Stimulated activated naive CD8-positive, alpha-beta T cell treated with anti-CD3 and anti-CD28 coated beads, Interleukin-15, amount 100 ng/mL, for 72 hours (primary cell): ENCODE results near the gene SORCS1.

Experiments used
- ATAC-seq: fragments of 150-1000 bp; cut with Tn5 transposase; 2 replicates; pipeline ENCODE4 v1.10.0; 2021; ENCODE audit warnings: mild to moderate bottlenecking, moderate library complexity
- DNase-seq, 2 donors: peaks; one replicate each; pipeline ENCODE4 v3.0.0; 2021 to 2022
- H3K27ac Mint-ChIP-seq, 2 donors: one replicate each; pipeline ENCODE4 v1.8.0; 2022; ENCODE audit warnings: mild to moderate bottlenecking in 2 of 2, mixed read lengths in 2 of 2, moderate library complexity in 2 of 2
- H3K27me3 Mint-ChIP-seq: one replicate; pipeline ENCODE4 v1.8.0; 2022; ENCODE audit warnings: mixed read lengths
- H3K4me1 Mint-ChIP-seq: one replicate; pipeline ENCODE4 v1.8.0; 2022; ENCODE audit warnings: mild to moderate bottlenecking, mixed read lengths
- H3K4me3 Mint-ChIP-seq, 2 donors: one replicate each; pipeline ENCODE4 v1.8.0; 2022; ENCODE audit warnings: mild to moderate bottlenecking in 2 of 2, mixed read lengths in 2 of 2, moderate library complexity in 1 of 2
- H3K9me3 Mint-ChIP-seq, 2 donors: one replicate each; pipeline ENCODE4 v1.8.0; 2022; ENCODE audit warnings: mixed read lengths in 2 of 2

The SORCS1 gene

DNA sequence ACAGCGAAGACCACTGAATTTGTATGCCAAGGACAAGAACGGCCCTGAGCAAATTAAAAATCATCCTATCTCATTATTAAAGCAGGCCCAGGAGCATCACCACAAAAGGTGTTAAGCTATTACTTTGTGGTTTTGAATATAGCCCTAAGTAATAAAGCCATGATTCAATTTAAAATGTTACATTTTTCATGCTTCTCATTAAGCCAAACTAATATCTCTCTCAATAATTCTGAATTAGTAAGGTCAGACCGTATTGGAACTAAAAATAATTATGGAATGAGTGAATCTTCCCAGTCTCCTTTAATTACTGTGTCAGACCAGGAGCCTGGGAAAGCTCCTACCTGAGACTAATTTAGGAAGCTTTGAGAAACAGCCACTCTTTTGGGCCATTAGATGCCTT, 162.4 kb downstream of the SORCS1 start:
- no peaks in the 10 kb centered on the region for H3K4me1 Mint-ChIP-seq
- no peaks in the 10 kb centered on the region for H3K9me3 Mint-ChIP-seq
- ATAC-seq (no peak), DNase-seq (no peak)
- no peak overlapping the region for H3K4me3 Mint-ChIP-seq
- H3K27me3 Mint-ChIP-seq = no peaks in the 10 kb centered on the region
- H3K27ac Mint-ChIP-seq = no peak overlapping the region

DNA sequence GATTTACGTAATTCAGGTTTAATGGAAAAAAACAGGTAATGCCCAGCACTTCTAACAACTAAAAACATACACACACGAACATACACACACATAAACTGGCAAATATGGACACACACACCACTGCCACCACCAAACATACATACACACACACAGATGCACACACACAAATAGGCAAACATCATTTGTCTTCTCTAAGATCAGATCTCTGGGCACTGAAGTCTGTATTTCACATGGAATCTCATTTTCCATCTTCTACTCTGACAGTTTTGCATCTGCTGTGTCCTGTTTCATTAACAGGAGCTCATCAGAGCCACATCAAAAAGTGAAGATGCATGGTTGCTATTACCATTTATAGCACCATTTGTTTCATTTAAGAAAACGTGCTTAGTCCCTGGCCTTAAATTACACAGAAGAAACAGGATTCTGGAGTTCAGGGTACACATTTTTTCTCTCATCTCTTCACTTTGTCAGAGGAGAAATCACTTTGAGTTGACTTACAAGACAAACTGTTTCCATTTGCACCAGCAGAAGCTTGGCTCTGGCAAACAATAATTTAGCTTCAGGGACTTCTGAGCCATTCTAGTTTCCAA, 165.3 kb downstream of the SORCS1 start:
- H3K9me3 Mint-ChIP-seq = no peaks in the 10 kb centered on the region
- no peaks in the 10 kb centered on the region for H3K27me3 Mint-ChIP-seq
- DNase-seq = no peak
- no peak overlapping the region for H3K4me3 Mint-ChIP-seq
- no peaks in the 10 kb centered on the region for H3K4me1 Mint-ChIP-seq
- no peak for ATAC-seq
- H3K27ac Mint-ChIP-seq = no peak overlapping the region

DNA sequence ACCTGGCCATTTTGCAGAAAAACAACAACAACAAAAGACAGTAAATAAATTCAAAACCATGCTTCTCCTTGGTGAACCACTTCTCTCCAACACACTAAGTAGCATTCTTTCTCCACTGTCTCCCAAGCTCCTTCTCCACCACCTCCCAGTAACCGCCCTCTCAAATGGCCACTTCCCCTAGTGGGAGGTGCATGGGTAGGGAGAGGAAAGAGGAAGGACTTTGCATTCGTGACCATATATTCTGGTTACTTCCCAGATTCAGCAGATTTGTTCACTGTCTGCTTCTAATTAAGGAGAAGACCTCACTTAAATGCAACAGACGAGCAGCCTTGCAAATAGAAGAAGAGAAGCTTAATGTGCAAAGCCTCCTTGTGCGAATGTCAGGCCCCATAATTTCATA, 166.8 kb downstream of the SORCS1 start:
- Mint-ChIP-seq H3K4me3 (no peak overlapping the region), H3K27me3 (no peaks in the 10 kb centered on the region), H3K4me1 (no peaks in the 10 kb centered on the region), H3K9me3 (no peaks in the 10 kb centered on the region), H3K27ac (peak overlapping the region in 1 of 2 donors; percentile 94)
- ATAC-seq (no peak), DNase-seq (no peak)

DNA sequence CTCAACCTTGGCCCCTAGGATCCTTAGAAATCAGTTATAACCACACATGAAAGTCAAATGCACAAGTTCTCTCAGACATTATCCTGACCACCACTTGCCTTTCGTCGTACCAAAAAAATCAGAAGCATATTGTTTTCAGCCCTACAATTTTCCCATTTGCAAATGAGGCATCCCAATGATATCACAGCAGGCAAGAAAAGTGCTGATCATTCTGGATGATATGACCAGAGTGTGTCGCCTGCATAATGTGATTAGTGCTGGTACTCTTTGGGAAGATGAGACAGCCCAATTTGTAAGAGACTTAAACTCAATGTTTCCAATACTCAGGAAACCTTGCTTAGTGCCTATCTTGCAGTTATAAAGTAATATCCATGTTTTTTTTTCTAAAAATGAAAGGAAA, 168.0 kb downstream of the SORCS1 start:
- Mint-ChIP-seq H3K9me3 (no peaks in the 10 kb centered on the region), H3K27ac (no peak overlapping the region), H3K4me1 (no peaks in the 10 kb centered on the region), H3K27me3 (no peaks in the 10 kb centered on the region), H3K4me3 (no peak overlapping the region)
- DNase-seq = no peak
- ATAC-seq = no peak

DNA sequence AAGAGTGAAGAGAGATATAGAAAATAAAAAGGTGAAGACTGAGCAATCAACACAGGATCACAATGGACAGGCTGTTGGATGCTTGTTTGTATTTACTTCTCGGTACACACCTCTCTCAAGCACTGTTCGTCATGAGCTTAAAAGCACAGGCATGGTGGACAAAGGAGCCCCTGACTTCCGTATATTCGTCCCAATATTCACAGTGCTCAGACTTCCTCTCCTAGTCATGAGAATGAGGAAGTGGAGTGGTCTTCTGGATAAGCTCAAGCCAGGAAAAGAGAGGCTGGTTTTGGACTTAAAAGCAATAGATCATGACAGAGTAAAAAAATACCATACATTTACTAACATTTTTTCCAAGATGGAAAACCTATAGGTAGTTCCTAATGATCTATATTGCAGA, 172.5 kb downstream of the SORCS1 start:
- Mint-ChIP-seq H3K4me1 (no peaks in the 10 kb centered on the region), H3K27ac (no peak overlapping the region), H3K9me3 (peaks cover 0 to 5% of the 10 kb centered on the region in 2 donors), H3K27me3 (no peaks in the 10 kb centered on the region), H3K4me3 (no peak overlapping the region)
- ATAC-seq = no peak
- DNase-seq = no peak

DNA sequence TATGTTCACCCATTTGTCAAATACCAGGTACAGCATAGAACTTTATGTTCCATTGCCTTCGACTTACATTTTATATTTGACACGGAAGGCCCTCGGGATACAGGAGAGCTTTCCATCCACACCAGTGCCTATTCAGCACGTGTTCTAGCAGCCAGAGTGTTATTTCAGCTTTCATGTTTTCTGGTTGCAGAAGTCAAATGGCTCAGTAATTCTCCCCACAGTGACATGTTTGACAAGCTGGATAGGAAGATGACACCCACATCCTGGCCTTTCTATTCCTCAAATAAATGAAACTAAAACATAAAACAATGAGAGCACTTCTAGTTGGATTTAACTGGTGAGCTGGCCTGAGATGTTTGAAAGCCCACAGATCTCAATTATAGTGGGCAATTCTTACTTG, 173.4 kb downstream of the SORCS1 start:
- ATAC-seq (no peak), DNase-seq (no peak)
- no peaks in the 10 kb centered on the region for H3K27me3 Mint-ChIP-seq
- H3K4me1 Mint-ChIP-seq = no peaks in the 10 kb centered on the region
- peaks cover 0 to 5% of the 10 kb centered on the region in 2 donors for H3K9me3 Mint-ChIP-seq
- H3K27ac Mint-ChIP-seq = no peak overlapping the region
- no peak overlapping the region for H3K4me3 Mint-ChIP-seq

DNA sequence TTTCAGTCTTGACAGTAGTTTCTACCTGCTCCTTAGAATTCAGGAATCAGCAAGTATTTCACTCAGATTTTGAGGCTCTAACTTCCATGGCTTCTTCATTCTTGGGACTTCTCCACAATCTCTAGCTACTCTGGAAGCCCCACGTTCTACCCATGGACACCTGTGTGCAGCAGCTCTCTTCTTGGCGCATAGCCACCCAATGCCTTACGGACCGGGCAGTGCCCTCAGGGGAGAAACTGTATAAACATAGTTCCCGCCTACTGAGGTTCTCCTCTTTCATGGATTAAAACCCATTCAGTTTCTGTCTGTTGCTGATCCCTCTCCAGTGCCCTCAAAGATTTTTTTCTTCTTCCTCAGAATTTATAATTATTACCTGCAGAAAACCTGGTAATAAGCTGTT, 177.1 kb downstream of the SORCS1 start:
- Mint-ChIP-seq H3K4me3 (no peak overlapping the region), H3K27me3 (no peaks in the 10 kb centered on the region), H3K4me1 (no peaks in the 10 kb centered on the region), H3K9me3 (peaks cover 0 to 5% of the 10 kb centered on the region in 2 donors), H3K27ac (no peak overlapping the region)
- DNase-seq (no peak), ATAC-seq (no peak)

DNA sequence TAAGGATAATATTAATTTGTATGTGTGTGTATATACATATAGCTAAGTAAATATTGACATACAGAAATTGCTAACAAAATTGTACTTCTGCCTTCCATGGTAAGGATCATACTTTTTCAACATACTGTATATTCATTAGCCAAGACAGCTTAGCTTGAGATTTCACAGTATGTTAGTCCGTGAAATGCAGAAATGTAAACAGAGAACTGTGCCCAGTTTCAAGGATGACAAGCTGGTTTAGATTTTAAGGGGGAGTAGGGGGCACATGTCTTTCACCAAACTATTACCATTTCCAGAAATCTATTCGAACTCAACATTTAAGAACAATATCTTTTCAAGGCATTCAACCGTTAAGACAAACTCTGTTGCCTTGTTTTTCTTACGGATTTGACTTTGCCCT, 182.2 kb downstream of the SORCS1 start:
- ATAC-seq = no peak
- Mint-ChIP-seq H3K4me1 (no peaks in the 10 kb centered on the region), H3K27ac (no peak overlapping the region), H3K27me3 (no peaks in the 10 kb centered on the region), H3K4me3 (no peak overlapping the region), H3K9me3 (no peaks in the 10 kb centered on the region)
- no peak for DNase-seq

DNA sequence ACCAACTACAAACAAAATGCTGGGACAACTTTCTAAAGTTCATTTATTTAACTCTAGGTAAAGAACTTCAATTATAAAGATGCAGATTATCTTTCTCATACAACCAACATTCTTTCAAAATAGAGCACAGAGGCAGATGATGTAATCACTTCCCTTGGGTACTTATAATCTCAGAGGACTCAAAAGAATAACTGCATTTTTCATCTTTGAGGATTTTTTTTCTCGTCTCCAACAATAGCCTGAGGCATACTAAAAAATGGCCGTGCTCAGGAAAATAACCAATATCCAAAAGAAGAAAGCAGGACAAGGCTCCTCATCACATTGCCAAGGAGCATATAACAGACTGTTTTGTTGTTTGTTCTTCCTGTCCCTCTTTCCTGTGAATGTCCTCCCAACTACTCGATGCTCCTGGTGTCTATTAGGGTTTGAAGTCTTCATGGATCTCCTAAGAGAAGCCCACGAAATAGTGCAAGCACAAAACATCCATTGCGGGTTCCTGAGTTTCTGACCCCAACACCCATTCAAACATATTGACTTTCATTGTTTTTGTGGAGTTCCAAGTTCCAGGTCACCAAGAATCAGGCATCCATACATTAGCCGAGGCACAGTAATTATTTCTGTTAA, 182.9 kb downstream of the SORCS1 start:
- H3K27me3 Mint-ChIP-seq = no peaks in the 10 kb centered on the region
- ATAC-seq = no peak
- H3K9me3 Mint-ChIP-seq = peaks cover 0 to 6% of the 10 kb centered on the region in 2 donors
- H3K27ac Mint-ChIP-seq = no peak overlapping the region
- no peaks in the 10 kb centered on the region for H3K4me1 Mint-ChIP-seq
- DNase-seq = no peak
- H3K4me3 Mint-ChIP-seq = no peak overlapping the region

DNA sequence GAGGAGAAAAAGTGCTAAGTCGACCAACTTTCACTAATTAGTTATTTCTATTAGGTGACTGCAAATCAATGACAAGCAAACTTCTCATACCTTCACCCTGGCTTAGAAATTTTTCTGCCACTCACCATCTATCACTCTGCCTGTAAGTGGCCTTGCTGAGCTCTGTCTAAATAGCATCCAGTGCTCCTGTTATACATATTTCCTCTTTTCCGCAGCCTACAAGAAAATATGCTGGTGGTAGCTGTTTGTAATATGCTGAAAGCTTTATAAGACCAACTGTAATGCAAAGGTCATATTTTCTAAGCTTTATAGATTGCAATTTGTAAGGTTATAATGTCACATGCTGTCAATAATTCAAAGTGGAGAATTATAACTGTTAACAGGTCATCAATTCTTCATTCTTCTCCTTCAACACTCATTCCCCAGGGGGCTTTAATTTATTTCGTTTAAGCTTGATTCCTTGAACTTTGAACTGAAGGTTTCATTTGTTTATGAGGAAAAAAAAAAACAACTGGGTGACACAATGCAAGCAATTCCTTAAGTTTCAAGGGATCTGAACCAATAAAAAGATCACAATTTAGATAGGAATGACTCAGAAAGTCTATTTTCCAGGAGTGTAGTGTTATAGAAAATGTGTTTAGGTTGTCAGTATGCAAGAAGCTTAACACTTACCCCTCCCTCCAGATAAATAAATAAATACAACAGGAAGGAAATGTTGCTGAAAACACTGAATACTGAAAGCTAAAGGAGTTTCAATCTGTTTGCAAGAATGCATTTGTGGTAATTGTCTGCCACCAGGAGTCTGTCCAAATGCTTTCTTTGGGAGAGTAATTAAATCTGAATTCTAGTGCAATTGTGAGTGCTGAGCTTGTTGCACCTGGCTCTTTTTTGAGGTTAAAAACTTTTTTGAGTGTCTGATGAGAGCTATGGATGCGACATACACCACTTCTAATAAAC, 183.7 kb downstream of the SORCS1 start:
- no peak overlapping the region for H3K27ac Mint-ChIP-seq
- peaks cover 0 to 9% of the 10 kb centered on the region in 2 donors for H3K9me3 Mint-ChIP-seq
- H3K4me1 Mint-ChIP-seq = no peaks in the 10 kb centered on the region
- no peak for DNase-seq
- no peaks in the 10 kb centered on the region for H3K27me3 Mint-ChIP-seq
- no peak for ATAC-seq
- no peak overlapping the region for H3K4me3 Mint-ChIP-seq

DNA sequence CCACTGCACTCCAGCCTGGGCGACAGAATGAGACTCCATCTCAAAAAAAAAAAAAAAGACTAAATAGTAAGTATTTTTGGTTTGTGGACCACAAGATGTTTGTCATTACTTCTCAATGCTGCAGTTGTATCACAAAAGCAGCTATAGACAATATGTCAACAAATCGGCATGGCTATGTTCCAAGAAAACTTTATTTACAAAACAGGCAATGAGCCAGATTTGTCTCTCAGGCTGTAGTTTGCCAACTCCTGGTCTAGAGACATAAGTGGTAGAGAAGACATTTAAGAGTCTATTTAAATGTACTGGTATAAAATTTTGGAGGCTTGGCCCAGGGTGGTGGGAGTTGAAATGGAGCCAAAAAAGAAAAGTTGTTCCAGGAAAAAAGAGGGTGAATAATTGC, 185.8 kb downstream of the SORCS1 start:
- peaks cover 0 to 16% of the 10 kb centered on the region in 2 donors for H3K9me3 Mint-ChIP-seq
- no peak for ATAC-seq
- no peak overlapping the region for H3K27ac Mint-ChIP-seq
- no peaks in the 10 kb centered on the region for H3K27me3 Mint-ChIP-seq
- H3K4me3 Mint-ChIP-seq = no peak overlapping the region
- DNase-seq = no peak
- H3K4me1 Mint-ChIP-seq = no peaks in the 10 kb centered on the region

DNA sequence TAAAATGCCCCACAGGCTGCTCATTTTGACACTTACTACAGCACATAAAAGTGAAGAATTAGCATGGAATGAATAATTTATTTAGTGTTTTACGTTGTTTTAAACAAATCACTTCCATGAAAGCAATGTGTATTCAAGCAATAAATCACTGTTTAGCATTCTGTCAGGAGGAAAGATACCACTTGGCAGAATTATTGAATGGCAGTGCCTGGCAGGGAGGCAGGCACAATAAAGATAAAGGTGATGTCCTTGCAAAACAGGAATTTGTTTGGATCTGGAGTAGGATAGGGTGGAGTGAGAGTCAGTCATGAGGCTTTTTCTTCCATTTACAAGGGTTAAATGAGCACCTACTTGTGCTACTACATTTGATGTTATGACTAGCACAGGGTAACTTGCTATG, 190.8 kb downstream of the SORCS1 start:
- ATAC-seq = no peak
- Mint-ChIP-seq H3K9me3 (peaks cover 4 to 24% of the 10 kb centered on the region in 2 donors), H3K27ac (no peak overlapping the region), H3K4me3 (no peak overlapping the region), H3K4me1 (no peaks in the 10 kb centered on the region), H3K27me3 (no peaks in the 10 kb centered on the region)
- DNase-seq = no peak

DNA sequence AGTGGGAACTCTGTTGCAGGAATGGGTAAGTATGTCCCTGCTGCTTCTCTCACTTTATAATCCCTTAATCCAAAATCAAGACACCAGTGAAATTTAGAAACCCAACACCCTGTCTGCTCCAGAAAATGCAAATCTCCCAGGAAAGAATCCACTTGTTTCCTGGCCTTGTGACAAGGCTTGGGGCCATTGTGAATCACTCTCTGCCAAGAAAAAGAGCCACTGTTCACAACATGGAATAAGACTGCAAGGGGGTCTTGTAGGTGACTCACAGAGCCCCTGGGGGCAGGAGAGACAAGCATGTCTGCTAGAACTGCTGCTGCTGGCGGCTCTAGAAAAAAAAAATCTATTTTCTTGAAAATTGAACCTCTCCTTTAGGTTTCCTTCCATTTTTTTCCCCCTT, 191.2 kb downstream of the SORCS1 start:
- H3K4me3 Mint-ChIP-seq = no peak overlapping the region
- ATAC-seq = no peak
- H3K27me3 Mint-ChIP-seq = no peaks in the 10 kb centered on the region
- no peak overlapping the region for H3K27ac Mint-ChIP-seq
- peaks cover 4 to 24% of the 10 kb centered on the region in 2 donors for H3K9me3 Mint-ChIP-seq
- no peaks in the 10 kb centered on the region for H3K4me1 Mint-ChIP-seq
- DNase-seq = no peak

DNA sequence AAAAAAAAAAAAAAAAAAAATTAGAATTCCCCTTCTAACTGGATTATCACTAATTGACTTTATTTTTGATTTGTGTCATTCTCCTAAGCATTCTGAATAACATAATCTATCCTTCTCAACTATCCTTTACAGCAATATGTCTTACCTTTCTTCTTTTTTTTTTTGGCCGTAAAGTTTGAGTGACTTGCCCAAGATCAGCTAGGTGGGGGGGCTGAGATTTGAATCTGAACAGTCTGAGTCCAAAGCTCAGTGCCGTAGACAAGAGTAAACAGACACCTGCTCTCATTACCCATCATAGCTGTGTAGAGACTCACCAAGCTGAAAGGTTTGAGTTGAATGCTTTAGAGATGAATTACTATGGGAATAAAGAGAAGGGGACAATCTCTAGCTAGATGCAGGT, 192.1 kb downstream of the SORCS1 start:
- ATAC-seq (no peak), DNase-seq (no peak)
- H3K4me1 Mint-ChIP-seq = no peaks in the 10 kb centered on the region
- peaks cover 4 to 24% of the 10 kb centered on the region in 2 donors for H3K9me3 Mint-ChIP-seq
- no peak overlapping the region for H3K4me3 Mint-ChIP-seq
- no peak overlapping the region for H3K27ac Mint-ChIP-seq
- H3K27me3 Mint-ChIP-seq = no peaks in the 10 kb centered on the region

DNA sequence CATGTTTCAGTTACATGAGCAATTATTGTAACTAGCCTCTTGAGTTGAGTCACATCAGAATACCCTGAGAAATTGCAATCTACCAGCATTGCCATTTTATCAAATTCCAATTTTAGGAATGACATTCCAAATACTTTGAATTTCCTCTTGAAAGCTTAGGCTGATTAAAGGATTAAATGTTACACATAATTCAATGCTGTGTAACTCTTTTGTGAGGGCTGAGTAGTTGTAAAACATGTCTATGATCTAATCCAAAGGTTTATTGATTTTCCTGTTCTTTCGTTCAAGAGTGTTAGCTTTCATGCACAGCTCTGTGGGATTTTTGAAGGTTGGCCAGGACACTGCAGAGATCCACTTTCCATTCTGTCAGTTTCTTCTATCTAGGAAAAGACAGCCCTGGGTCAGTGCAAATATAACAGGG, 193.1 kb downstream of the SORCS1 start:
- no peaks in the 10 kb centered on the region for H3K4me1 Mint-ChIP-seq
- ATAC-seq = no peak
- H3K9me3 Mint-ChIP-seq = peaks cover 4 to 17% of the 10 kb centered on the region in 2 donors
- H3K27me3 Mint-ChIP-seq = no peaks in the 10 kb centered on the region
- no peak overlapping the region for H3K4me3 Mint-ChIP-seq
- H3K27ac Mint-ChIP-seq = no peak overlapping the region
- DNase-seq = no peak

DNA sequence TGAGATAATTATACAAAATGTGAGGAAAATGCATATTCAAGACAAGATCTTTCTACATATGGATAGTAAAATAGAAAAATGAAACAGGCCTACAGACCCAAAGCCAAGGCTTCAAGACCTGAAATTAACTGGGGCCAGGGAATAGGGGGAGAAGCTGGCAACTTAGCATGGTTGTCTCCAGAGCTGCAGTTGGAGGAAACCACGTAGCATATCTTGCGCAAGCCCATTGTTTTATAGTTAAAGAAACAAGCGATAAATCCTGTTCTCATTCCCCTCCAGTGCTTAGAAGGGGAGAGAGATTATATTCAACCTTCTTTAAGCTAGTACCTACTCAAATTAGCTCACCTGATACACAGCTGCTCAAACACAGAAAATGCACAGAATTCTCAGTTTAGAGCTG, 197.1 kb downstream of the SORCS1 start:
- H3K4me3 Mint-ChIP-seq = no peak overlapping the region
- H3K4me1 Mint-ChIP-seq = no peaks in the 10 kb centered on the region
- no peak overlapping the region for H3K27ac Mint-ChIP-seq
- ATAC-seq (no peak), DNase-seq (no peak)
- peaks cover 4 to 8% of the 10 kb centered on the region in 2 donors for H3K9me3 Mint-ChIP-seq
- no peaks in the 10 kb centered on the region for H3K27me3 Mint-ChIP-seq
